ENCODE results near the gene IVD. TPM values are rescaled to one million over a fixed set of nuclear protein-coding genes. Genes with fewer than 3 reads are reported as not detected.
A peak's percentile ranks its signal among the peaks of the same experiment; 100 is the strongest.

Gene IVD
- total RNA-seq, 1 donor from 2014 or later: 56.2 TPM

DNA sequence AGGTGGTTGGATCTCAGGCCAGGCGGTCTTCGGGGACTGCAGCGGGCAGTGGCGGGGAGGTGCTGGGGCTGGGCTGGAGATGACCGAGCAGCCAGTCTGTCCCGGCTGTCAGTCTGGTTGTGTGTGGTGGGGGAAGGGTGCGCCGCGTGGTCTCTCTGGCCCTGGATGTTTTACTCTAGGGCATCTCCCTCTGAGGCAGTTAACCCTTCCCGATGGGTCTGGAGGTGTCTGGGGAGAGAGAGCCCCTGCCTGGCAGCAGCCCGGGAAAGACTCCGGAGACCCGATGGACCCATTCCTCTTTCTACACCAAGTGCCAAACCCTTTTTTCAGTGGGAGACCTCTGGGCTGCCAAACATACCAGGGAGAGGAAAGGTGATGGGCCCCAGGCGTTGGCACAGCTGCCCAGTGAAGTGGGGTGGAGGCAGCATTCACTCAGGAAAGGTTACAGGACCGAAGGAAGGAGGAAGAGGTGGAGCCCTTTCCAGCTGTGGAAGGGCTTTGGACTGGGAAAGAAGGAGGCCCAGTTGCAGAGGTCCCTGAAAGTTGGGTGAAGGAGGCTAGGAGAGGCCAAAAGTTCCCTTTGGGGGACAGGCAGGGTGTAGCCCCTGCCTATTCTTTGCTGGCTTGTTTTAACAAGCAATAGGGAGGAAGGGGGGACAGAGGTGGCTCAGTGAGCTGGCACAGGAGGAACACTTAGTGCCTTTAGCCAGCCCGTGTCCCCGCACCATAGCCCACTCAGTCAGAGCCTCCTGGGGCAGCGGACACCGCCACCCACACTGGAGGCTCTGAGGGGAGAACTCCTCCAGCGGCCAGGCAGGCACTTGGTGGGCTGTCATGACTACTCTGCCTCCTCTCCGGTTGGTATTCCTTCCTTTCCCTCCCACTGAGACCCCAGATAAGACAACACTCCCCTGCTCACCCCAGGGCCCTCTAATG is 32.4 kb downstream of the IVD start:
- TF ChIP-seq CTCF (IDR thresholded peaks at IDR 0.05; ENCODE audit: unreplicated experiment): no peak
- H3K27me3 Mint-ChIP-seq (ENCODE audit: unreplicated experiment): peaks cover 44% of the 10 kb centered on the region
- no peak for DNase-seq (ENCODE audit: low spot score)
- peaks cover 3% of the 10 kb centered on the region for H3K36me3 Mint-ChIP-seq (ENCODE audit: low read depth, unreplicated experiment)
- peak overlapping the region; percentile 73 for H3K4me3 Mint-ChIP-seq (ENCODE audit: unreplicated experiment)
- peak overlapping the region; percentile 42 for H3K27ac Mint-ChIP-seq (ENCODE audit: unreplicated experiment)
- no peaks in the 10 kb centered on the region for H3K9me3 Mint-ChIP-seq (ENCODE audit: unreplicated experiment)
- H3K4me1 Mint-ChIP-seq (ENCODE audit: unreplicated experiment): peaks cover 29% of the 10 kb centered on the region

GRCh38 chr15:40438712-40439111 is 33.1 kb downstream of the IVD start:
- Mint-ChIP-seq H3K27me3 (ENCODE audit: unreplicated experiment) (peaks cover 44% of the 10 kb centered on the region), H3K4me1 (ENCODE audit: unreplicated experiment) (peaks cover 36% of the 10 kb centered on the region), H3K36me3 (ENCODE audit: low read depth, unreplicated experiment) (peaks cover 3% of the 10 kb centered on the region), H3K27ac (ENCODE audit: unreplicated experiment) (peak overlapping the region; percentile 42), H3K9me3 (ENCODE audit: unreplicated experiment) (no peaks in the 10 kb centered on the region), H3K4me3 (ENCODE audit: unreplicated experiment) (peak overlapping the region; percentile 73)
- no peak for TF ChIP-seq CTCF (IDR thresholded peaks at IDR 0.05; ENCODE audit: unreplicated experiment)
- DNase-seq (ENCODE audit: low spot score): no peak

GRCh38 chr15:40439461-40439959 is 33.9 kb downstream of the IVD start:
- Mint-ChIP-seq H3K36me3 (ENCODE audit: low read depth, unreplicated experiment) (peaks cover 3% of the 10 kb centered on the region), H3K4me3 (ENCODE audit: unreplicated experiment) (peak overlapping the region; percentile 90), H3K9me3 (ENCODE audit: unreplicated experiment) (no peaks in the 10 kb centered on the region), H3K27ac (ENCODE audit: unreplicated experiment) (no peak overlapping the region), H3K4me1 (ENCODE audit: unreplicated experiment) (peaks cover 39% of the 10 kb centered on the region), H3K27me3 (ENCODE audit: unreplicated experiment) (peaks cover 40% of the 10 kb centered on the region)
- DNase-seq (ENCODE audit: low spot score): no peak
- no peak for TF ChIP-seq CTCF (IDR thresholded peaks at IDR 0.05; ENCODE audit: unreplicated experiment)

GRCh38 chr15:40439960-40440742 is 34.6 kb downstream of the IVD start:
- Mint-ChIP-seq H3K36me3 (ENCODE audit: low read depth, unreplicated experiment) (peaks cover 3% of the 10 kb centered on the region), H3K27me3 (ENCODE audit: unreplicated experiment) (peaks cover 36% of the 10 kb centered on the region), H3K9me3 (ENCODE audit: unreplicated experiment) (no peaks in the 10 kb centered on the region), H3K4me3 (ENCODE audit: unreplicated experiment) (peak overlapping the region; percentile 90), H3K27ac (ENCODE audit: unreplicated experiment) (no peak overlapping the region), H3K4me1 (ENCODE audit: unreplicated experiment) (peaks cover 44% of the 10 kb centered on the region)
- TF ChIP-seq CTCF (IDR thresholded peaks at IDR 0.05; ENCODE audit: unreplicated experiment): no peak
- no peak for DNase-seq (ENCODE audit: low spot score)
